IMR-90 (cell line): Measurements from ENCODE around the gene COL18A1. TPM values are rescaled to one million over a fixed set of nuclear protein-coding genes. Genes with fewer than 3 reads are reported as not detected.

Experiments
- ATAC-seq: fragments of 200-7000 bp; cut with Tn5 transposase; 2 replicates; pipeline ENCODE4 v1.9.1; 2020; ENCODE audit warnings: low read depth, mild to moderate bottlenecking, moderate library complexity
- BruUV-seq: library from RNA; stranded (reverse); fragments of 400-500 nt; replicated peaks from 2 replicates; lab custom pipeline; 2021; lab: Mats Ljungman, UMichigan
- CTCF ChIA-PET: fragments of 300-600 bp; formaldehyde crosslinking; extraction: SDS; loops from one replicate; lab custom pipeline; 2021; ENCODE audit warnings: antibody characterized with exemption; lab: Yijun Ruan, JAX
- POLR2A ChIA-PET: fragments of 300-600 bp; sonication (Branson Sonifier 250); formaldehyde crosslinking; loops from one replicate; lab custom pipeline; 2022; ENCODE audit warnings: antibody characterized with exemption; ENCODE audit not compliant: unreplicated experiment; lab: Charles Lee
- DNase-seq: peaks from one replicate; pipeline ENCODE4 v3.0.0; 2013
- H2AFZ ChIP-seq: replicated peaks from 2 replicates; pipeline ENCODE3; 2013; ENCODE audit warnings: low read length, mild to moderate bottlenecking; ENCODE audit not compliant: poor library complexity
- H2AK5ac ChIP-seq: 2 replicates; pipeline ENCODE4 v1.6.1; 2013; ENCODE audit warnings: low read depth, low read length, inconsistent platforms
- H2AK9ac ChIP-seq: replicated peaks from 2 replicates; pipeline ENCODE3; 2013; ENCODE audit warnings: mild to moderate bottlenecking, low read depth, low read length, moderate library complexity; ENCODE audit not compliant: poor library complexity
- H2BK120ac ChIP-seq: 2 replicates; pipeline ENCODE4 v1.6.1; 2013; ENCODE audit warnings: low read depth, low read length, inconsistent platforms
- H2BK15ac ChIP-seq: 3 replicates; pipeline ENCODE4 v1.6.1; 2013; ENCODE audit warnings: low read depth, low read length, inconsistent platforms
- H2BK20ac ChIP-seq: 2 replicates; pipeline ENCODE4 v1.6.1; 2013; ENCODE audit warnings: low read depth, mild to moderate bottlenecking, inconsistent platforms, low read length, moderate library complexity
- H2BK5ac ChIP-seq: 2 replicates; pipeline ENCODE4 v1.6.1; 2013; ENCODE audit warnings: mild to moderate bottlenecking, low read depth, low read length, inconsistent platforms; ENCODE audit not compliant: poor library complexity, severe bottlenecking
- H3K14ac ChIP-seq: replicated peaks from 2 replicates; pipeline ENCODE4 v1.6.1; 2013; ENCODE audit warnings: low read depth, low read length, inconsistent platforms
- H3K18ac ChIP-seq: 2 replicates; pipeline ENCODE4 v1.6.1; 2013; ENCODE audit warnings: low read depth, low read length, control low read depth
- H3K23ac ChIP-seq: 2 replicates; pipeline ENCODE4 v1.6.1; 2013; ENCODE audit warnings: low read depth, low read length, inconsistent platforms
- H3K27ac ChIP-seq: 2 replicates; pipeline ENCODE4 v1.5.1; 2013; ENCODE audit warnings: mild to moderate bottlenecking, control low read depth, low read length; ENCODE audit not compliant: insufficient read depth
- H3K27me3 ChIP-seq: 2 replicates; pipeline ENCODE4 v1.6.1; 2013; ENCODE audit warnings: low read length; ENCODE audit not compliant: control insufficient read depth, insufficient read depth
- H3K36me3 ChIP-seq: 2 replicates; pipeline ENCODE4 v1.6.1; 2013; ENCODE audit warnings: low read length, mixed read lengths; ENCODE audit not compliant: control insufficient read depth, insufficient read depth
- H3K4ac ChIP-seq: 2 replicates; pipeline ENCODE4 v1.6.1; 2013; ENCODE audit warnings: low read depth, low read length, inconsistent platforms
- H3K4me1 ChIP-seq: 2 replicates; pipeline ENCODE4 v1.6.1; 2013; ENCODE audit warnings: low read length, mixed read lengths; ENCODE audit not compliant: control insufficient read depth, insufficient read depth
- H3K4me2 ChIP-seq: 2 replicates; pipeline ENCODE4 v1.6.1; 2013; ENCODE audit warnings: low read depth, mild to moderate bottlenecking, control low read depth, low read length, moderate library complexity
- H3K4me3 ChIP-seq: 2 replicates; pipeline ENCODE4 v1.5.1; 2013; ENCODE audit warnings: low read depth, mild to moderate bottlenecking, control low read depth, low read length, moderate library complexity; ENCODE audit not compliant: insufficient read depth
- H3K56ac ChIP-seq: 2 replicates; pipeline ENCODE4 v1.6.1; 2013; ENCODE audit warnings: low read length, inconsistent platforms; ENCODE audit not compliant: insufficient read depth; ENCODE audit errors: extremely low read depth
- H3K79me1 ChIP-seq, 2 experiments: 2 replicates each; pipeline ENCODE4 v1.6.1; 2013; ENCODE audit warnings: low read length in 2 of 2, inconsistent platforms in 1 of 2, low read depth in 1 of 2
- H3K9ac ChIP-seq: 2 replicates; pipeline ENCODE4 v1.6.1; 2013; ENCODE audit warnings: low read depth, low read length, control low read depth
- H3K9me1 ChIP-seq: 2 replicates; pipeline ENCODE4 v1.6.1; 2013; ENCODE audit warnings: low read length, inconsistent platforms; ENCODE audit not compliant: insufficient read depth
- H3K9me3 ChIP-seq: 2 replicates; pipeline ENCODE4 v1.6.1; 2013; ENCODE audit warnings: low read length; ENCODE audit not compliant: control insufficient read depth, insufficient read depth
- H4K20me1 ChIP-seq: 2 replicates; pipeline ENCODE4 v1.6.1; 2013; ENCODE audit warnings: low read length, inconsistent platforms; ENCODE audit not compliant: insufficient read depth
- H4K5ac ChIP-seq: 2 replicates; pipeline ENCODE4 v1.6.1; 2013; ENCODE audit warnings: mild to moderate bottlenecking, low read depth, low read length, control low read depth
- H4K8ac ChIP-seq, 2 experiments: 2 replicates each; pipeline ENCODE4 v1.6.1; 2013; ENCODE audit warnings: low read depth in 2 of 2, low read length in 2 of 2, control low read depth in 1 of 2, inconsistent platforms in 1 of 2
- H4K91ac ChIP-seq: 2 replicates; pipeline ENCODE4 v1.6.1; 2013; ENCODE audit warnings: low read depth, low read length, inconsistent platforms; ENCODE audit not compliant: insufficient read depth
- BHLHE40 ChIP-seq: fragments of 150-350 bp; IDR thresholded peaks from 2 replicates; pipeline ENCODE4 v1.6.1; 2016; ENCODE audit warnings: mild to moderate bottlenecking, low read depth, low read length
- CEBPB ChIP-seq: IDR thresholded peaks from 2 replicates; pipeline ENCODE4 v1.6.1; 2012; ENCODE audit warnings: low read depth, low read length, improper control_type of control experiment
- CHD1 ChIP-seq: IDR thresholded peaks from 2 replicates; pipeline ENCODE4 v1.6.1; 2012; ENCODE audit warnings: low read depth, low read length, improper control_type of control experiment
- FOS ChIP-seq: fragments of 150-350 bp; IDR thresholded peaks from 2 replicates; pipeline ENCODE4 v1.6.1; 2016; ENCODE audit warnings: low read depth, low read length
- MAFK ChIP-seq: IDR thresholded peaks from 2 replicates; pipeline ENCODE4 v1.6.1; 2012; ENCODE audit warnings: low read depth, low read length, improper control_type of control experiment
- MAZ ChIP-seq: IDR thresholded peaks from 2 replicates; pipeline ENCODE4 v1.6.1; 2012; ENCODE audit warnings: low read depth, mild to moderate bottlenecking, low read length, improper control_type of control experiment, moderate library complexity, borderline replicate concordance
- MXI1 ChIP-seq: IDR thresholded peaks from 2 replicates; pipeline ENCODE4 v1.6.1; 2012; ENCODE audit warnings: low read depth, mild to moderate bottlenecking, low read length, moderate library complexity, borderline replicate concordance
- NFE2L2 ChIP-seq: fragments of 150-350 bp; IDR thresholded peaks from 2 replicates; pipeline ENCODE4 v1.6.1; 2016; ENCODE audit warnings: low read depth, mild to moderate bottlenecking, low read length
- POLR2A ChIP-seq: IDR thresholded peaks from 2 replicates; pipeline ENCODE4 v1.6.1; 2012; ENCODE audit warnings: mild to moderate bottlenecking, low read depth, low read length
- RAD21 ChIP-seq: IDR thresholded peaks from 2 replicates; pipeline ENCODE4 v1.6.1; 2012; ENCODE audit warnings: low read length, improper control_type of control experiment
- RCOR1 ChIP-seq: IDR thresholded peaks from 2 replicates; pipeline ENCODE4 v1.6.1; 2012; ENCODE audit warnings: mild to moderate bottlenecking, low read length, improper control_type of control experiment; ENCODE audit not compliant: insufficient replicate concordance
- RFX5 ChIP-seq: IDR thresholded peaks from 2 replicates; pipeline ENCODE4 v1.8.0; 2012; ENCODE audit warnings: low read depth, mild to moderate bottlenecking, low read length, moderate library complexity
- WGBS, 2 experiments: methylation state at CpG; one replicate each; pipeline versions ENCODE4 v1.1.5 to v1.1.7; 2013; ENCODE audit warnings: missing lambda C conversion rate in 2 of 2; ENCODE audit not compliant: insufficient read length in 1 of 2; ENCODE audit errors: extremely low coverage in 2 of 2; 5-methylcytosine and 5-hydroxymethylcytosine counted together
- dilution Hi-C: fragments of 300-500 bp; cut with HindIII; formaldehyde crosslinking; loops from one replicate; pipeline ENCODE4 v1.14.3; 2018; ENCODE audit warnings: low sequenced_read_pairs; ENCODE audit not compliant: unreplicated experiment
- in situ Hi-C: fragments of 300-500 bp; cut with MboI; formaldehyde crosslinking; loops from 3 replicates; pipeline ENCODE4 v1.14.3; 2019; ENCODE audit warnings: low sequenced_read_pairs, inconsistent platforms, mixed read lengths
- intact Hi-C: fragments of 100-400 bp; cut with micrococcal nuclease; formaldehyde crosslinking; loops from 2 replicates; pipeline ENCODE4 v1.10.0; 2022
- polyA plus RNA-seq, 3 experiments: library from polyadenylated mRNA; depleted of rRNA; stranded (reverse); fragments of >200 nt; gene quantifications; 2 replicates each; pipeline ENCODE4 v1.2.3, GENCODE V29; 2012; ENCODE audit warnings: low replicate concordance in 1 of 3
- total RNA-seq: library from RNA; depleted of rRNA; stranded (reverse); fragments of >200 nt; gene quantifications from 2 replicates; pipeline ENCODE4 v1.2.3, GENCODE V29; 2012
- TF ChIP-seq, protein P1 (sequence below): fragments of 150-350 bp; IDR thresholded peaks from 2 replicates; pipeline ENCODE4 v1.6.1; 2016; ENCODE audit warnings: low read depth, mild to moderate bottlenecking, low read length, moderate library complexity, borderline replicate concordance
- TF ChIP-seq, protein P2 (sequence below): conservative IDR thresholded peaks from 2 replicates; pipeline ENCODE4 v1.5.1; 2012; ENCODE audit warnings: mild to moderate bottlenecking, low read depth, low read length, improper control_type of control experiment
- TF ChIP-seq, protein P3 (sequence below): fragments of 150-350 bp; IDR thresholded peaks from 2 replicates; pipeline ENCODE4 v1.6.1; 2017; ENCODE audit warnings: mild to moderate bottlenecking, antibody characterized with exemption, low read length, low read depth

Gene COL18A1
- total and polyA plus RNA-seq, 2 of the 4 experiments (the other 2 are of a cell fraction) = 4.3 to 46.7 TPM

DNA sequence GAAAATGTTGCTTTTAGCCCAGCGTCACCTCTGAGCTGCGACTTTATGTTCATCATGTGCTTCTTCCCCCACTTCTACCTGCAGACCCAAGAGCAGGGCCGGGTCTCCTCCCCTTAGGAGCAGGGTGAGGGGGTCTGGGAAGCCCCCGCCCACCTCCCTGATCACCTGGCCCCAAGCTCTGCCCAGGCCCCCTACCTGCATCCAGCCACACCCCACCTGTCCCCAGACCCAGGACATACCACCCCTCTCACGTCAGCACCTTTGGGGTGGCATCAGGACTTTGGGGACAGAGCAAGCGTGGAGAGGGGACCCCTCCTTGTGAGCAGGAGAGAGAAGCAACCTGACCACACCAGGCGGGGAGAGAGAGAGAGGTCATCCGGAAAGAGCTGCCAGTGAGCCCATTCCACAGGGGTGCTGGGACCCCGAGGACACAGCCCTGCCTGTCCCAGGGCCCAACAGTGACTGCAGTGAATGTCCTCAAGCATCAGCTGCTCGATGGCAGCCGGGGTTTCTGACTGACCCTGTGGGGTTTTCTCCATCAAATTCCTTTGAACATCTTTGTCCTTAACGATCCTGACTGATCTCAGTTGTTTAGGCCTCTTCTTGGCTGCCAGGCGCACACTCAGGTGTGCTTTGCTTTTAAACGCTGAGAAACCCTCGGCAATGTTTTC, 42.8 kb upstream of the COL18A1 start:
- in situ Hi-C loops = no loop called here
- Histone ChIP-seq H2AK5ac (peak overlapping the region; percentile 89), H2BK20ac (peak overlapping the region; percentile 97), H2BK120ac (peak overlapping the region; percentile 98), H3K27me3 (no peaks in the 10 kb centered on the region), H3K23ac (no peak overlapping the region), H3K56ac (no peak overlapping the region), H3K9me1 (peaks cover 14% of the 10 kb centered on the region), H3K9me3 (no peaks in the 10 kb centered on the region), H3K79me1 (peaks cover 0 to 19% of the 10 kb centered on the region in 2 experiments; a peak in 2 of 4 replicates), H4K8ac (peak overlapping the region in 1 of 2 experiments; percentile 96; a peak in 1 of 4 replicates), H2AK9ac (peak overlapping the region; percentile 82), H4K20me1 (no peaks in the 10 kb centered on the region), H2AFZ (no peak overlapping the region), H3K27ac (no peak overlapping the region), H2BK15ac (peak overlapping the region; percentile 51; the same call in 2 of the 3 replicates), H3K9ac (no peak overlapping the region), H2BK5ac (no peak overlapping the region), H4K5ac (peak overlapping the region; percentile 4; the same call in 1 of the 2 replicates), H4K91ac (peak overlapping the region; percentile 86), H3K4me3 (no peak overlapping the region), H3K4me2 (no peak overlapping the region), H3K36me3 (no peaks in the 10 kb centered on the region), H3K4me1 (peaks cover 32% of the 10 kb centered on the region), H3K18ac (no peak overlapping the region; the same call in 1 of the 2 replicates), H3K14ac (no peak overlapping the region), H3K4ac (peak overlapping the region; percentile 99)
- intact Hi-C loops = no loop called here
- BruUV-seq = no TSS peak
- POLR2A ChIA-PET = no interaction called here
- no peak for ATAC-seq
- no peak for DNase-seq
- dilution Hi-C loops = no loop called here
- WGBS, 2 experiments = 100% methylated on average over 2 of the region's 15 CpGs; no CpG with 5 or more reads in 1 of the 2 experiments
- CTCF ChIA-PET = no interaction called here
- no peak for TF ChIP-seq CEBPB
- no peak for TF ChIP-seq RCOR1
- TF ChIP-seq FOS = no peak
- TF ChIP-seq, protein P1, sequence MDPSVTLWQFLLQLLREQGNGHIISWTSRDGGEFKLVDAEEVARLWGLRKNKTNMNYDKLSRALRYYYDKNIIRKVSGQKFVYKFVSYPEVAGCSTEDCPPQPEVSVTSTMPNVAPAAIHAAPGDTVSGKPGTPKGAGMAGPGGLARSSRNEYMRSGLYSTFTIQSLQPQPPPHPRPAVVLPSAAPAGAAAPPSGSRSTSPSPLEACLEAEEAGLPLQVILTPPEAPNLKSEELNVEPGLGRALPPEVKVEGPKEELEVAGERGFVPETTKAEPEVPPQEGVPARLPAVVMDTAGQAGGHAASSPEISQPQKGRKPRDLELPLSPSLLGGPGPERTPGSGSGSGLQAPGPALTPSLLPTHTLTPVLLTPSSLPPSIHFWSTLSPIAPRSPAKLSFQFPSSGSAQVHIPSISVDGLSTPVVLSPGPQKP = no peak
- TF ChIP-seq MAZ = no peak
- TF ChIP-seq POLR2A = no peak
- no peak for TF ChIP-seq MXI1
- no peak for TF ChIP-seq NFE2L2
- no peak for TF ChIP-seq CHD1
- TF ChIP-seq BHLHE40 = no peak
- TF ChIP-seq RAD21 = no peak
- TF ChIP-seq, protein P2, sequence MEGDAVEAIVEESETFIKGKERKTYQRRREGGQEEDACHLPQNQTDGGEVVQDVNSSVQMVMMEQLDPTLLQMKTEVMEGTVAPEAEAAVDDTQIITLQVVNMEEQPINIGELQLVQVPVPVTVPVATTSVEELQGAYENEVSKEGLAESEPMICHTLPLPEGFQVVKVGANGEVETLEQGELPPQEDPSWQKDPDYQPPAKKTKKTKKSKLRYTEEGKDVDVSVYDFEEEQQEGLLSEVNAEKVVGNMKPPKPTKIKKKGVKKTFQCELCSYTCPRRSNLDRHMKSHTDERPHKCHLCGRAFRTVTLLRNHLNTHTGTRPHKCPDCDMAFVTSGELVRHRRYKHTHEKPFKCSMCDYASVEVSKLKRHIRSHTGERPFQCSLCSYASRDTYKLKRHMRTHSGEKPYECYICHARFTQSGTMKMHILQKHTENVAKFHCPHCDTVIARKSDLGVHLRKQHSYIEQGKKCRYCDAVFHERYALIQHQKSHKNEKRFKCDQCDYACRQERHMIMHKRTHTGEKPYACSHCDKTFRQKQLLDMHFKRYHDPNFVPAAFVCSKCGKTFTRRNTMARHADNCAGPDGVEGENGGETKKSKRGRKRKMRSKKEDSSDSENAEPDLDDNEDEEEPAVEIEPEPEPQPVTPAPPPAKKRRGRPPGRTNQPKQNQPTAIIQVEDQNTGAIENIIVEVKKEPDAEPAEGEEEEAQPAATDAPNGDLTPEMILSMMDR = no peak
- TF ChIP-seq, protein P3, sequence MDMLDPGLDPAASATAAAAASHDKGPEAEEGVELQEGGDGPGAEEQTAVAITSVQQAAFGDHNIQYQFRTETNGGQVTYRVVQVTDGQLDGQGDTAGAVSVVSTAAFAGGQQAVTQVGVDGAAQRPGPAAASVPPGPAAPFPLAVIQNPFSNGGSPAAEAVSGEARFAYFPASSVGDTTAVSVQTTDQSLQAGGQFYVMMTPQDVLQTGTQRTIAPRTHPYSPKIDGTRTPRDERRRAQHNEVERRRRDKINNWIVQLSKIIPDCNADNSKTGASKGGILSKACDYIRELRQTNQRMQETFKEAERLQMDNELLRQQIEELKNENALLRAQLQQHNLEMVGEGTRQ = no peak
- TF ChIP-seq RFX5 = no peak
- TF ChIP-seq MAFK = no peak
